ENCODE measurements around the gene PLCXD1.
"Not testable (repeated sequence)": the region's sequence is repeated elsewhere in the genome, so short reads cannot be mapped to it uniquely, and the experiment has no call there.

- TF ChIP-seq YY1 (IDR thresholded peaks at IDR 0.05); CTCF (IDR thresholded peaks at IDR 0.05; ENCODE audit: low read depth, low read length, missing input control); JUND (IDR thresholded peaks at IDR 0.05); RAD21 (IDR thresholded peaks at IDR 0.05); MAX (IDR thresholded peaks at IDR 0.05); ATF3 (IDR thresholded peaks at IDR 0.05); RXRA (IDR thresholded peaks at IDR 0.05); GABPA (IDR thresholded peaks at IDR 0.05 in 1 of 2, conservative IDR thresholded peaks at IDR 0.05 in 1 of 2): not testable (repeated sequence)
These were observed 43.5 kb downstream of the PLCXD1 start for GRCh38 chrX:324664-325063.

Measured in liver (tissue), 3 donors.